Measurements from ENCODE around the gene UTP14C.
"Not testable (repeated sequence)": the region's sequence is repeated elsewhere in the genome, so short reads cannot be mapped to it uniquely, and the experiment has no call there.

Gene UTP14C

DNA sequence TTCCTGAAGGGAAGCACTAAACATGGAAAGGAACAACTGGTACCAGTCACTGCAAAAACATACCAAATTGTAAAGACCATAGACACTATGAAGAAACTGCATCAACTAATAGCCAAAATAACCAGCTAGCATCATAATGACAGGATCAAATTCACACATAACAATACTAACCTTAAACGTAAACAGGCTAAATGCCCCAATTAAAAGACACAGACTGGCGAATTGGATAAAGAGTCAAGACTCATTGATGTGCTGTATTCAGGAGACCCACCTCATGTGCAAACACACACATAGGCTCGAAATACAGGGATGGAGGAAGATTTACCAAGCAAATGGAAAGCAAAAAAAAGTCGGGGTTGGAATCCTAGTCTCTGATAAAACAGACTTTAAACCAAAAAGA is 39.6 kb upstream of the UTP14C start:
- H3K4me1 ChIP-seq (ENCODE audit: control insufficient read depth, insufficient read depth, low read depth, low read length); H4K8ac ChIP-seq (ENCODE audit: low read length); H3K23ac ChIP-seq (ENCODE audit: low read length in 2 of 2); H3K9me3 ChIP-seq (ENCODE audit: control insufficient read depth, low read length); H3K4me2 ChIP-seq (ENCODE audit: low read length, poor library complexity, severe bottlenecking); H3K14ac ChIP-seq (ENCODE audit: low read length in 2 of 2); H3K18ac ChIP-seq (ENCODE audit: low read depth in 1 of 2, low read length in 2 of 2); H2BK120ac ChIP-seq (ENCODE audit: low read depth, low read length); H3K9ac ChIP-seq (ENCODE audit: low read length); H2AFZ ChIP-seq (ENCODE audit: low read depth, low read length); H3K36me3 ChIP-seq (ENCODE audit: control insufficient read depth in 1 of 2, insufficient read depth in 2 of 2, low read depth in 1 of 2, low read length in 2 of 2); H4K91ac ChIP-seq (ENCODE audit: low read length); H2AK5ac ChIP-seq (ENCODE audit: low read length, severe bottlenecking); H2BK5ac ChIP-seq (ENCODE audit: low read depth, low read length, poor library complexity, severe bottlenecking); H2BK15ac ChIP-seq (ENCODE audit: low read depth, poor library complexity, severe bottlenecking); H2BK12ac ChIP-seq (ENCODE audit: low read length in 2 of 2); H3K27ac ChIP-seq (ENCODE audit: low read length, poor library complexity, severe bottlenecking); H3K27me3 ChIP-seq (ENCODE audit: control insufficient read depth in 1 of 2, insufficient read depth in 1 of 2, low read length in 2 of 2); H3K4ac ChIP-seq (ENCODE audit: low read depth in 1 of 2, low read length in 2 of 2); H3K79me1 ChIP-seq (replicated peaks; ENCODE audit: low read length, poor library complexity, severe bottlenecking); DNase-seq; H3K4me3 ChIP-seq (ENCODE audit: insufficient read depth in 1 of 2, low read depth in 1 of 2, low read length in 2 of 2): not testable (repeated sequence)
- 94% methylated on average over 2 of the region's 4 CpGs for WGBS

DNA sequence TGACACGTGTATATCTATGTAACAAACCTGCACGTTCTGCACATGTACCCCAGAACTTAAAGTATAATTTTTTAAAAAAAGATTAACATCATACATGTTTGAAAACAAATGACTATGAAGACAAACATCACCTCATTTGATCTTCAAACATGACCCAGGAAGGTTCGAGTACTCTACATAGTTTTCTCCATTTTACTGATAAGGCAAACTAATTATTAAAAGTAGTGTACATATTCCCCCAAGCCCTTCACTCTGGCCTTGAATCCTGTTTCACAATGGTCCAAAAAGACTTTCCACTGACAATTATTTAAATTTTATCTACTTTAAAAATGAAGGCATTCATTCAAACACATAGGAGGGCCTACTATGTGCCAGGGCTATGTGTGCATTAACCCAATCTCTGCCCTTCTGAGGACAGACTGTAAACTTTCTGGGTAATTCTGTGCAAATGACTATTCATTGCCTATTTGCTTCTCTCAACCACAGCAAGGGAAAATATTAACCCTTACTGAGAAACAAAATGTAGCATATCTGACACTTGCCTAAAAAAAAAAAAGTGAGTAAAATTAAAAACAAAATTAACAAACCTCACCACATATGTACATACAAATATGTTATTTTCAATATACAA is 35.4 kb upstream of the UTP14C start:
- Histone ChIP-seq H3K36me3 (ENCODE audit: control insufficient read depth in 1 of 2, insufficient read depth in 2 of 2, low read depth in 1 of 2, low read length in 2 of 2) (no peaks in the 10 kb centered on the region), H3K9me3 (ENCODE audit: control insufficient read depth, low read length) (no peaks in the 10 kb centered on the region), H3K18ac (ENCODE audit: low read depth in 1 of 2, low read length in 2 of 2) (no peak overlapping the region), H2AK5ac (ENCODE audit: low read length, severe bottlenecking) (no peak overlapping the region), H2BK12ac (ENCODE audit: low read length in 2 of 2) (no peak overlapping the region), H3K4me2 (ENCODE audit: low read length, poor library complexity, severe bottlenecking) (no peak overlapping the region), H4K91ac (ENCODE audit: low read length) (no peak overlapping the region), H3K4me3 (ENCODE audit: insufficient read depth in 1 of 2, low read depth in 1 of 2, low read length in 2 of 2) (no peak overlapping the region), H3K27ac (ENCODE audit: low read length, poor library complexity, severe bottlenecking) (no peak overlapping the region), H3K4me1 (ENCODE audit: control insufficient read depth, insufficient read depth, low read depth, low read length) (no peaks in the 10 kb centered on the region), H2BK5ac (ENCODE audit: low read depth, low read length, poor library complexity, severe bottlenecking) (no peak overlapping the region), H3K14ac (ENCODE audit: low read length in 2 of 2) (no peak overlapping the region), H2BK15ac (ENCODE audit: low read depth, poor library complexity, severe bottlenecking) (no peak overlapping the region), H3K79me1 (replicated peaks; ENCODE audit: low read length, poor library complexity, severe bottlenecking) (no peaks in the 10 kb centered on the region), H3K23ac (ENCODE audit: low read length in 2 of 2) (no peak overlapping the region), H2BK120ac (ENCODE audit: low read depth, low read length) (no peak overlapping the region), H3K4ac (ENCODE audit: low read depth in 1 of 2, low read length in 2 of 2) (no peak overlapping the region), H2AFZ (ENCODE audit: low read depth, low read length) (no peak overlapping the region), H3K27me3 (ENCODE audit: control insufficient read depth in 1 of 2, insufficient read depth in 1 of 2, low read length in 2 of 2) (no peaks in the 10 kb centered on the region), H3K9ac (ENCODE audit: low read length) (no peak overlapping the region), H4K8ac (ENCODE audit: low read length) (no peak overlapping the region)
- WGBS, result no CpG with 5 or more reads among the region's 3 CpGs
- DNase-seq, result no peak

- no peak overlapping the region for H3K4me3 ChIP-seq (ENCODE audit: insufficient read depth in 1 of 2, low read depth in 1 of 2, low read length in 2 of 2)
- H2AK5ac ChIP-seq (ENCODE audit: low read length, severe bottlenecking), result no peak overlapping the region
- no peak overlapping the region for H3K27ac ChIP-seq (ENCODE audit: low read length, poor library complexity, severe bottlenecking)
- H3K14ac ChIP-seq (ENCODE audit: low read length in 2 of 2), result no peak overlapping the region
- peaks cover 8% of the 10 kb centered on the region for H3K79me1 ChIP-seq (replicated peaks; ENCODE audit: low read length, poor library complexity, severe bottlenecking)
- H3K9ac ChIP-seq (ENCODE audit: low read length), result no peak overlapping the region
- H2BK12ac ChIP-seq (ENCODE audit: low read length in 2 of 2), result no peak overlapping the region
- H4K8ac ChIP-seq (ENCODE audit: low read length), result no peak overlapping the region
- H2BK5ac ChIP-seq (ENCODE audit: low read depth, low read length, poor library complexity, severe bottlenecking), result no peak overlapping the region
- H3K36me3 ChIP-seq (ENCODE audit: control insufficient read depth in 1 of 2, insufficient read depth in 2 of 2, low read depth in 1 of 2, low read length in 2 of 2), result no peaks in the 10 kb centered on the region
- H3K4me2 ChIP-seq (ENCODE audit: low read length, poor library complexity, severe bottlenecking), result no peak overlapping the region
- no peak overlapping the region for H2AFZ ChIP-seq (ENCODE audit: low read depth, low read length)
- peaks cover 3% of the 10 kb centered on the region for H3K4me1 ChIP-seq (ENCODE audit: control insufficient read depth, insufficient read depth, low read depth, low read length)
- H3K18ac ChIP-seq (ENCODE audit: low read depth in 1 of 2, low read length in 2 of 2), result no peak overlapping the region
- H2BK120ac ChIP-seq (ENCODE audit: low read depth, low read length), result no peak overlapping the region
- H3K23ac ChIP-seq (ENCODE audit: low read length in 2 of 2), result no peak overlapping the region
- peak overlapping the region; percentile 45 for H2BK15ac ChIP-seq (ENCODE audit: low read depth, poor library complexity, severe bottlenecking)
- no peak overlapping the region for H3K4ac ChIP-seq (ENCODE audit: low read depth in 1 of 2, low read length in 2 of 2)
- no peak overlapping the region for H4K91ac ChIP-seq (ENCODE audit: low read length)
- no peak for DNase-seq
- peaks cover 18 to 36% of the 10 kb centered on the region in 2 experiments for H3K27me3 ChIP-seq (ENCODE audit: control insufficient read depth in 1 of 2, insufficient read depth in 1 of 2, low read length in 2 of 2)
- H3K9me3 ChIP-seq (ENCODE audit: control insufficient read depth, low read length), result no peaks in the 10 kb centered on the region
- WGBS, result no CpG with 5 or more reads among the region's 2 CpGs
Measured at GRCh38 chr13:51993713-51994112, 30.8 kb upstream of the UTP14C start.

- Histone ChIP-seq H3K14ac (ENCODE audit: low read length in 2 of 2) (peak overlapping the region in 1 of 2 experiments; percentile 14), H3K18ac (ENCODE audit: low read depth in 1 of 2, low read length in 2 of 2) (no peak overlapping the region), H2BK5ac (ENCODE audit: low read depth, low read length, poor library complexity, severe bottlenecking) (no peak overlapping the region), H3K4me2 (ENCODE audit: low read length, poor library complexity, severe bottlenecking) (no peak overlapping the region), H2BK12ac (ENCODE audit: low read length in 2 of 2) (no peak overlapping the region), H2AFZ (ENCODE audit: low read depth, low read length) (no peak overlapping the region), H3K27me3 (ENCODE audit: control insufficient read depth in 1 of 2, insufficient read depth in 1 of 2, low read length in 2 of 2) (peaks cover 38 to 49% of the 10 kb centered on the region in 2 experiments), H3K79me1 (replicated peaks; ENCODE audit: low read length, poor library complexity, severe bottlenecking) (peaks cover 12% of the 10 kb centered on the region), H3K9ac (ENCODE audit: low read length) (no peak overlapping the region), H3K4ac (ENCODE audit: low read depth in 1 of 2, low read length in 2 of 2) (no peak overlapping the region), H2AK5ac (ENCODE audit: low read length, severe bottlenecking) (no peak overlapping the region), H3K4me1 (ENCODE audit: control insufficient read depth, insufficient read depth, low read depth, low read length) (peaks cover 7% of the 10 kb centered on the region), H2BK15ac (ENCODE audit: low read depth, poor library complexity, severe bottlenecking) (no peak overlapping the region), H3K9me3 (ENCODE audit: control insufficient read depth, low read length) (no peaks in the 10 kb centered on the region), H2BK120ac (ENCODE audit: low read depth, low read length) (no peak overlapping the region), H3K27ac (ENCODE audit: low read length, poor library complexity, severe bottlenecking) (no peak overlapping the region), H4K91ac (ENCODE audit: low read length) (no peak overlapping the region), H3K4me3 (ENCODE audit: insufficient read depth in 1 of 2, low read depth in 1 of 2, low read length in 2 of 2) (no peak overlapping the region), H4K8ac (ENCODE audit: low read length) (no peak overlapping the region), H3K36me3 (ENCODE audit: control insufficient read depth in 1 of 2, insufficient read depth in 2 of 2, low read depth in 1 of 2, low read length in 2 of 2) (no peaks in the 10 kb centered on the region), H3K23ac (ENCODE audit: low read length in 2 of 2) (no peak overlapping the region)
- 52% methylated on average over 9 of the region's 9 CpGs for WGBS
- no peak for DNase-seq
Measured at GRCh38 chr13:51995677-51996551, 28.6 kb upstream of the UTP14C start.
